HG02973 (cell line): ENCODE measurements around the gene CAMK2D.
"Not testable (repeated sequence)": the region's sequence is repeated elsewhere in the genome, so short reads cannot be mapped to it uniquely, and the experiment has no call there.

Experiments
- ATAC-seq: cut with Tn5 transposase; IDR thresholded peaks from one replicate; pipeline ENCODE4 v1.9.1; 2021; ENCODE audit warnings: moderate library complexity; ENCODE audit not compliant: unreplicated experiment

Gene CAMK2D

GRCh38 chr4:113761620-113762185 lies at the start of gene CAMK2D:
Gene CAMK2D, minus strand, starts transcription at chr4:113761738. Its CDS starts 670 bp downstream, at chr4:113761068.
- ATAC-seq: peak; percentile 36

DNA sequence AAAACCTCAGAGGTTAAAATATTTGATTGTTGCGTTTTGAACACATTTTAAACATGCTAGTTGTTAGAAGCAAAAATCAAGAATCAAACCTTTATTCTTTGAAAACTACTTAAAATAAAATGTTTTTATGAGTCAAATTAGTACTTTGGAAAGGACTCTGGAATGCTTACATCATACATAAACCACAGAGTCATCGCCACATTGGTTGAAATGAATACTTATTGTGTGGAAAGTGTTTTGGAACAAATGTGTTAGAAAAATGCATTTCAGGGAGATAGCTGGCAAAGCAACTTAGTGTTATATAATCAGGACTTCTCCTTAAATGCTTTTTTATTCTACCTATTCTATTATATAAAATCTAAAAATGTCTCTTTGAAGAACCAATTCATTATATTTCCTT lies 49.4 kb upstream of the CAMK2D start:
- ATAC-seq: no peak

- no peak for ATAC-seq
These were observed 47.8 kb upstream of the CAMK2D start for GRCh38 chr4:113809311-113809710.

DNA sequence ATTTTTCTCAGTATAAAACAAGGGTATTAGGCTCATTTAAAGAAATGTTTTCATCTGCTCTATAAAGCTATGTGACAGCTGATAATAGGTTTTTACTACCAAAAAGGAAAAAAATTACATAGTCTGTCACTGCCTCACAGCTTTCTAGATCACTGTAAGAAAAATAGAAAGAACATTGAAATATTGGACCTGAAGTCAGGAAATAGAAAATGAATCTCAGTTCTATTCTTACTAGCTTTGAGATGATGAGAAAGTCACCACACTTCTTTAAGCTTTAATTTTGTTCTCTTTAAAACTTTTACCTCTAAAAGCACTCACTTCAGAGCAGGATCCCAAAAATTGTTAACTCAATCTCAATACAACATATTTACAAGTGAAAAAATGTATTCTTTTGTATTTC lies 45.3 kb upstream of the CAMK2D start:
- no peak for ATAC-seq

- ATAC-seq: no peak
These were observed 40.3 kb upstream of the CAMK2D start for GRCh38 chr4:113801882-113802281.

DNA sequence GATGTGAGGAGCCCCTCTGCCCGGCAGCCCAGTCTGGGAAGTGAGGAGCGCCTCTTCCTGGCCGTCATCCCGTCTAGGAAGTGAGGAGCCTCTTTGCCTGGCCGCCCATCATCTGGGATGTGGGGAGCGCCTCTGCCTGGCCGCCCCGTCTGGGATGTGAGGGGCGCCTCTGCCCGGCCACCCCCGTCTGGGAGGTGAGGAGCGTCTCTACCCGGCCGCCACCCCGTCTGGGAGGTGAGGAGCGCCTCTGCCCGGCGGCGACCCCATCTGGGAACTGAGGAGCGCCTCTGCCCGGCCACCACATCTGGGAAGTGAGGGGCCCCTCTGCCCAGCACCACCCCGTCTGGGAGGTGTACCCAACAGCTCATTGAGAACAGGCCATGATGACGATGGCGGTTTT lies 34.8 kb upstream of the CAMK2D start:
- ATAC-seq: not testable (repeated sequence)

- ATAC-seq: no peak
These were observed 28.9 kb upstream of the CAMK2D start for GRCh38 chr4:113790478-113790877.

- no peak for ATAC-seq
These were observed 27.4 kb upstream of the CAMK2D start for GRCh38 chr4:113788888-113789287.

DNA sequence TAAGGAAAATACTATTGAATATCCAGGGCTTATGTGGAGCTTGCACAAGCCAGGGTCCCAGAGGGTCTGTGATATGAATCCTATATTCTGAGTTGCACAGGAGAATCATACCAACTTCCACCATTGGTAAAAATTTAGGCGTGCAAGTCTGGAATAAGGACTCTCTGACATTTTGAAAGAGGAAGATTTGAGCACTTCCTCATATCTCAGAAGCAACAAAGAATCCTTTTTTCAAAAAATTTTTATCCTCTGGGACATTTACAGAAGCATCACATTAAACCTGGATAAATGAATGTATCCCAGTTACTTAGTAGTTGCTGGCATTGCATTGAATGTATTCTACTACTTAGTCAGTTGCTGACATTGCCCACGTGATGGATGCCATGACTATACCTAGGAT lies 24.2 kb upstream of the CAMK2D start:
- no peak for ATAC-seq

DNA sequence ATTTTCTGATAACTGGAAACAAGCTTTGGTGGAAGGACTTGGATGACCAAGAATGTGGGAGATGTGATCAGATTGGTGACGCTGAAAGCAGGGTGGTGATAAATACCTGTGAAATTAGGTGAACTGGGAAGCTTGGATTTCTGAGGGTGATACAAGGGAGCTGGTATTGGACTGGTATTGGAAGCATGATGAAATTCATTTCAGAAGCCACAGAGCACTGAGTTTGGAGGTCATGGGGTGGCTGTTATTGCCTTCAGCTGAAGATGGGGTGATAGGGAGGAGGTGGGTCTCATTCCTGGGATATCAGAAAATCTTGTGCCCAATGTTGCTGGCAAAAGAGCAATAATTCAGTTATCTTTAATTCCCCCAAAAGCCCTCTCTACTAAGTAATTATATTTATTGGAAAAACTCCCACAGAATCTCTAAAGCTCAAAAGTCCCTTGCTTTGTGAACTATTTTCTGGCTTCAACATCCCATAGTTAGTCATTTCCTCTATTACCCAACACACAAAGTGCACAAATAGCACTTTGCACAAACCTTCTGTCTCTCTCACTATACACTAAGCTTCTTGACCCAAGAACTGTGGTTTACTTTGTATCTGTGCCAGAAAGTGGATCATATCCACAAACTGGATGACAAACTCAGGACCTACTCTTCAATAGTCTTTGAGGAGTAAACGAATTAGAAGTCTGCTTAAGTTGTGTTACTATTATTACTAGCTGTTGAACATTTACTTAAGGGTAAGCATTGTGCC lies 23.1 kb upstream of the CAMK2D start:
- no peak for ATAC-seq

DNA sequence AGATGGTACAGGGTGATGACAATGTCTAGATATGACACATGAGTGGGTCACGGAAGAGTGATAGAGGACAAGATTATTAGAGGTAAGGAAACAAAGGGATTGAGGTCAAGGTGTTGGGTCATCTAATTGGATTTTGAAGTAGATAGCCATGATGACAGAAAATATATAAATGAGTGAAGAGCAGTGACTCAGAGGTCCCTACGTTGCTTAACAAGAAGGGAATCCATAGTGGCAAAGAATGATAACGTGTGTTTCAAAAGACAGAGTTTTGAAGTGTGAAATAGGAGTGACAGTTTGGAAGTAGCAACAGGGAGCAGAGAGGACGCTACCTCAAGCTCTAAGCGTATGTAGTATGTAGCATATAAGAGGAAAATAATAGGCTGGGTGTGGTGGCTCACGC lies 22.2 kb upstream of the CAMK2D start:
- ATAC-seq: no peak

- no peak for ATAC-seq
These were observed 21.8 kb upstream of the CAMK2D start for GRCh38 chr4:113783289-113783688.

GRCh38 chr4:113781439-113782040 lies 20.0 kb upstream of the CAMK2D start:
- no peak for ATAC-seq

DNA sequence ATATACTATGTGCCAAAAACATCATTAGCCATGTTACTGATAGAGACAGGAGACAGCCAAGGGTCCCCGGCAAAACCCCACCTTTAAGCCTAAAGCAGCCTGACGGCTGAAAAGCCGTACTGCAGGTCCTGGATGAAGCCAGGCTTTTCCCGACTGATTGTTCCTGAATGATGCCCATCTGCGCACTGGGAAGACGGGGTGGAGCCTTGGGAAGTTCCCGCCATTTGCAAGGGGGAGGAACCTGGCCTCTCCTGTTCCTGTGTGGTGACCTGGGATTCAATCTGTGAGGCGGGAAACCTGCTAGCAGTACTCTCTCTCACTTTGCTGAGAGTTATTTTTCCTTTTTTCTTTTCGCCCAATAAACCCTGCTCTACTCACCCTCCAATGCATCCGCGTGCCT lies 15.1 kb upstream of the CAMK2D start:
- no peak for ATAC-seq

GRCh38 chr4:113776016-113776415 lies 14.5 kb upstream of the CAMK2D start:
- no peak for ATAC-seq

DNA sequence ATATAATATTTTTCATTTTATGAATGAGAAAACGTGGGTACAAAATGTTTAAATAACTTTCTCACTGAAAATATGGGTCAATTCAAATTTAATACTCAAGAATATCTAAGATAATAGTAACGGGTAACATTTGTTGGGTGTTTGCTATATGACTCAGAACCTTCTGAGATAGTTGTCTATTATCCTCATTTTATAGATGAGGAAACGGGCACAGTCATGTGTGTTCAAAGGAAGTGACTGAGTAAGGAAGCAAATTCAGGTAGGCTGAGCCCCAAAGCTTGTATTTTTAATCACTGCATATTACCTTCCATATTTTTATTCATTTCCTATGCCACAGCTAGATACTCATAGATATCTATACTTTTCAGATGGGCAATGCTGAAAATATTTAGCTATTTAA lies 12.2 kb upstream of the CAMK2D start:
- no peak for ATAC-seq

- no peak for ATAC-seq
These were observed 11.5 kb upstream of the CAMK2D start for GRCh38 chr4:113773014-113773413.

DNA sequence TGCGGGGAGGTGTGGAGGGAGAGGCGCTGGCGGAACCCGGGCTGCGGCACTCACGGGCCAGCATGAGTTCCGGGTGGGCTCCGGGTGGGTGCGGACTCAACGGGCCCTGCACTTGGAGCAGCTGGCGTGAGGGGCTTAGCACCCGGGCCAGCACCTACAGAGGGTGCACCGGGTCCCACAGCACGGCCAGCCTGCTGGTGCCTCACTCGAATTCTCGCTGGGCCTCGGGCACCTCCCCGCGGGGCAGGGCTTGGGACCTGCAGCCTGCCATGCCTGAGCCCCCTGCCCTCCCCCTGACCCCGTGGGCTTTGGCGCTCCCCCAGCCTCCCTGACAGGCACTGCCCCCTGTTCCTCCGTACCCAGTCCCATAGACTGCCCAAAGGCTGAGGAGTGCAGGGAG lies 10.8 kb upstream of the CAMK2D start:
- ATAC-seq: no peak

- ATAC-seq: no peak
These were observed 8.2 kb upstream of the CAMK2D start for GRCh38 chr4:113769744-113770143.

DNA sequence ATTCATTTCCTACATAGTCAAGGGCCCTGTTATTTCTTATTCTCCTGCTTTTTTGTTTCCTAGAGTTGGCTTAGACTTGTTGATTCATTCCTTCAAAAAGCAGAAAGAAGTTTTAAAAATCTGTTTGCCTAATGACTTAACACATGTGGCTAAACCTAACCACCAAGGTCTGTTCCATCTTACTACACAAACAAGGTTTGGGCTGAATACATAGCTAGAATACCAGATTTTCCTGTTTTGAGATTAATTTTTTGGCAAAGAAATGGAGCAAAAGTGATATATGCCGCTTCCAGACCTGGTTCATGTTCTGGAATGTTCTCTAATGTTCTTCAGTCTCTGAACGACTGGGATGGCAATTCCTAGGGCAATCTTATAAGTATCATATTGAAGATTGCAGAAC lies 7.4 kb upstream of the CAMK2D start:
- ATAC-seq: no peak

DNA sequence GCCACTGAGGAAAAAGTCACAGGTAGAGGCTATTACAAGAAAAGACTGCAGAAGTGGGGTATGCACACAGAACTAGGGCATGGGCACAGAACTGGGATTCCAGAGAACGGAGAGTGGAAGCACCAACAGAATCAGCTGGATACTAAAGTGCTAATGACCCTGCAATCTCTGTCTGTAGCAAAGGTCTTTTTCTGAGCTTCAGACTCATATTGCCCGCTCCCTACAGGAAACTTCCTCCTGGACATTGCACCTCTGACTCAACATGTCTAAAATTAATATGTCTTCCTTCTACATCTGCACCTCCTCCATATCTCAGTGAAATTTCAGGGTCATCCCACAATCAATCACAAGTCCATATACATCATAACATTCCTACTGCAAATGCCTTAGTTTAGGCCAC lies 5.3 kb upstream of the CAMK2D start:
- ATAC-seq: no peak

DNA sequence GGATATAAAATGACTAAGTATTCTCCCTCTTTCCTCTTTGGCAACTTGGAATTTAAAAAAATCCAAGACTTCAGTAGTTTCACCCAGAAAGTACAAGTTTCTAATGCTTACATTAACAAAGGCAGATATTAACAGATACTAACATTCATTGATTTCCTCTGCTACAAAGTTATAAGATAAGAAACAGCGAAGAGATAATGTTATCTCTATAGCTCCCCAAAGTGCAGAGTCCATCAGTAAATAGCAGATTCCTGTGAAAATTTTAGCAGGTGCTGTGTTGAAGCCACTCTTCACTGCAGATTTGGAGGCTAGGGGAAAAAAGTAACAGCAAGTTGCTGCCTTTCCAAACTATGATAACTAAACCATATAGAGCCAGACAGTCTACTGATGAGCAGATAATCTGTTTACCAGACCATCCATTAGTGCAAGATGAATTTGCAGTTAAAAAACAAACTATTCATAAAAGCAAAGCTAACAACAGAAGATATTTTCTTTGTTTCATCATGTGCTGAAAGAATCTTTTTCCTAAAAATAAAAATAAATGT lies 3.3 kb upstream of the CAMK2D start:
- ATAC-seq: no peak
